ENCODE data around the gene MSANTD7. TPM values are rescaled to one million over a fixed set of nuclear protein-coding genes. Genes with fewer than 3 reads are reported as not detected.

MSANTD7 gene
- total and polyA plus RNA-seq, 8 donors = under 0.01 to 84.8 (median 8.0) TPM

GRCh38 chr10:14855453-14855852 lies 17.3 kb downstream of the MSANTD7 start:
- Histone ChIP-seq H3K9me3 (no peaks in the 10 kb centered on the region), H3K36me3 (peaks cover 0 to 65% (median 60%) of the 10 kb centered on the region in 4 donors), H3K27ac (no peak overlapping the region), H3K4me1 (peaks cover 0 to 10% (median 2%) of the 10 kb centered on the region in 4 donors), H3K27me3 (no peaks in the 10 kb centered on the region), H3K4me3 (no peak overlapping the region)
- TF ChIP-seq CTCF (IDR thresholded peaks at IDR 0.05) (no peak), POLR2A (IDR thresholded peaks at IDR 0.05) (no peak), POLR2AphosphoS5 (IDR thresholded peaks at IDR 0.05) (no peak), EP300 (IDR thresholded peaks at IDR 0.05) (no peak)
- DNase-seq = no peak
- 72 to 91% (median 73%) methylated on average over 1 of the region's 1 CpG for WGBS, 5 donors
- intact Hi-C loops (cut with DNase I; ENCODE audit: low total_unique reads) = no loop called here

- WGBS, 5 donors = 87 to 95% (median 91%) methylated on average over 5 to 6 of the region's 6 CpGs
- H3K9me3 ChIP-seq = no peaks in the 10 kb centered on the region
- peaks cover 0 to 15% (median 2%) of the 10 kb centered on the region in 4 donors for H3K4me1 ChIP-seq
- no peak overlapping the region for H3K4me3 ChIP-seq
- DNase-seq = no peak
- intact Hi-C loops (cut with DNase I; ENCODE audit: low total_unique reads) = no loop called here
- no peak overlapping the region for H3K27ac ChIP-seq
- no peaks in the 10 kb centered on the region for H3K27me3 ChIP-seq
- H3K36me3 ChIP-seq = peaks cover 2 to 73% (median 54%) of the 10 kb centered on the region in 4 donors
- TF ChIP-seq EP300 (IDR thresholded peaks at IDR 0.05) (no peak), CTCF (IDR thresholded peaks at IDR 0.05) (no peak), POLR2AphosphoS5 (IDR thresholded peaks at IDR 0.05) (no peak), POLR2A (IDR thresholded peaks at IDR 0.05) (no peak)
Observed at GRCh38 chr10:14858338-14858960, 20.3 kb downstream of the MSANTD7 start.

- intact Hi-C loops (cut with DNase I; ENCODE audit: low total_unique reads) = no loop called here
- 67 to 83% (median 72%) methylated on average over 5 of the region's 5 CpGs for WGBS, 5 donors
- no peaks in the 10 kb centered on the region for H3K9me3 ChIP-seq
- H3K4me1 ChIP-seq = peaks cover 0 to 15% (median 2%) of the 10 kb centered on the region in 4 donors
- no peak overlapping the region for H3K4me3 ChIP-seq
- peaks cover 2 to 74% (median 53%) of the 10 kb centered on the region in 4 donors for H3K36me3 ChIP-seq
- no peaks in the 10 kb centered on the region for H3K27me3 ChIP-seq
- DNase-seq = no peak
- no peak overlapping the region for H3K27ac ChIP-seq
- TF ChIP-seq POLR2AphosphoS5 (IDR thresholded peaks at IDR 0.05) (no peak), EP300 (IDR thresholded peaks at IDR 0.05) (no peak), CTCF (IDR thresholded peaks at IDR 0.05) (no peak), POLR2A (IDR thresholded peaks at IDR 0.05) (no peak)
Observed at GRCh38 chr10:14859043-14859442, 20.9 kb downstream of the MSANTD7 start.

GRCh38 chr10:14859775-14860174 lies 21.7 kb downstream of the MSANTD7 start:
- H3K27ac ChIP-seq = peak overlapping the region in 1 of 5 donors; percentile 24
- no peak overlapping the region for H3K4me3 ChIP-seq
- H3K27me3 ChIP-seq = no peaks in the 10 kb centered on the region
- DNase-seq = no peak
- intact Hi-C loops (cut with DNase I; ENCODE audit: low total_unique reads) = no loop called here
- H3K36me3 ChIP-seq = peaks cover 2 to 73% (median 50%) of the 10 kb centered on the region in 4 donors
- no peak for TF ChIP-seq POLR2AphosphoS5 (IDR thresholded peaks at IDR 0.05)
- no peak for TF ChIP-seq POLR2A (IDR thresholded peaks at IDR 0.05)
- TF ChIP-seq EP300 (IDR thresholded peaks at IDR 0.05) = no peak
- TF ChIP-seq CTCF (IDR thresholded peaks at IDR 0.05) = no peak
- peaks cover 0 to 15% (median 2%) of the 10 kb centered on the region in 4 donors for H3K4me1 ChIP-seq
- H3K9me3 ChIP-seq = no peaks in the 10 kb centered on the region

All from stomach (tissue), 9 donors.